ENCODE measurements around the gene GPR22.

The GPR22 gene

GRCh38 chr7:107474104-107474521 is 4.3 kb downstream of the GPR22 start:
- no peaks in the 10 kb centered on the region for H3K36me3 ChIP-seq (replicated peaks; ENCODE audit: low read depth, low read length)
- no peak overlapping the region for H3K27ac ChIP-seq (ENCODE audit: low read length)
- TF ChIP-seq EZH2phosphoT487 (IDR thresholded peaks at IDR 0.05; ENCODE audit: low read depth): no peak
- no peak for TF ChIP-seq CTCF (IDR thresholded peaks at IDR 0.05; ENCODE audit: low read depth, low read length)
- no peak overlapping the region for H3K9ac ChIP-seq (ENCODE audit: low read length)
- no peak overlapping the region for H3K4me2 ChIP-seq (ENCODE audit: low read length)
- H3K4me3 ChIP-seq (ENCODE audit: low read length): no peak overlapping the region
- H2AFZ ChIP-seq (ENCODE audit: low read depth, low read length): no peak overlapping the region
- no peaks in the 10 kb centered on the region; the same call in 1 of the 2 replicates for H3K4me1 ChIP-seq (ENCODE audit: low read length)
- H3K79me2 ChIP-seq (ENCODE audit: low read length): no peaks in the 10 kb centered on the region
- no peaks in the 10 kb centered on the region for H3K27me3 ChIP-seq (ENCODE audit: low read depth, low read length)
- H4K20me1 ChIP-seq (ENCODE audit: insufficient read depth, low read length): no peaks in the 10 kb centered on the region; the same call in 1 of the 2 replicates
- no peaks in the 10 kb centered on the region for H3K9me3 ChIP-seq (ENCODE audit: insufficient read depth, low read length)

GRCh38 chr7:107479303-107479702 is 9.4 kb downstream of the GPR22 start:
- no peak for TF ChIP-seq EZH2phosphoT487 (IDR thresholded peaks at IDR 0.05; ENCODE audit: low read depth)
- TF ChIP-seq CTCF (IDR thresholded peaks at IDR 0.05; ENCODE audit: low read depth, low read length): no peak
- H3K79me2 ChIP-seq (ENCODE audit: low read length): no peaks in the 10 kb centered on the region
- H3K4me2 ChIP-seq (ENCODE audit: low read length): no peak overlapping the region
- no peak overlapping the region for H3K4me3 ChIP-seq (ENCODE audit: low read length)
- H3K4me1 ChIP-seq (ENCODE audit: low read length): no peaks in the 10 kb centered on the region
- H3K27ac ChIP-seq (ENCODE audit: low read length): no peak overlapping the region
- no peaks in the 10 kb centered on the region for H3K36me3 ChIP-seq (replicated peaks; ENCODE audit: low read depth, low read length)
- H4K20me1 ChIP-seq (ENCODE audit: insufficient read depth, low read length): no peaks in the 10 kb centered on the region
- H3K9ac ChIP-seq (ENCODE audit: low read length): no peak overlapping the region
- no peak overlapping the region for H2AFZ ChIP-seq (ENCODE audit: low read depth, low read length)
- H3K9me3 ChIP-seq (ENCODE audit: insufficient read depth, low read length): no peaks in the 10 kb centered on the region
- H3K27me3 ChIP-seq (ENCODE audit: low read depth, low read length): no peaks in the 10 kb centered on the region

GRCh38 chr7:107480932-107481331 is 11.1 kb downstream of the GPR22 start:
- Histone ChIP-seq H3K4me1 (ENCODE audit: low read length) (peaks cover 2% of the 10 kb centered on the region; the same call in 1 of the 2 replicates), H4K20me1 (ENCODE audit: insufficient read depth, low read length) (no peaks in the 10 kb centered on the region), H3K9me3 (ENCODE audit: insufficient read depth, low read length) (no peaks in the 10 kb centered on the region), H3K79me2 (ENCODE audit: low read length) (no peaks in the 10 kb centered on the region), H2AFZ (ENCODE audit: low read depth, low read length) (no peak overlapping the region), H3K27ac (ENCODE audit: low read length) (no peak overlapping the region), H3K4me2 (ENCODE audit: low read length) (no peak overlapping the region), H3K27me3 (ENCODE audit: low read depth, low read length) (no peaks in the 10 kb centered on the region), H3K4me3 (ENCODE audit: low read length) (no peak overlapping the region), H3K9ac (ENCODE audit: low read length) (no peak overlapping the region), H3K36me3 (replicated peaks; ENCODE audit: low read depth, low read length) (no peaks in the 10 kb centered on the region)
- TF ChIP-seq EZH2phosphoT487 (IDR thresholded peaks at IDR 0.05; ENCODE audit: low read depth): no peak

- Histone ChIP-seq H3K27me3 (ENCODE audit: low read depth, low read length) (no peaks in the 10 kb centered on the region), H3K27ac (ENCODE audit: low read length) (no peak overlapping the region), H3K79me2 (ENCODE audit: low read length) (no peaks in the 10 kb centered on the region), H3K9me3 (ENCODE audit: insufficient read depth, low read length) (no peaks in the 10 kb centered on the region), H3K9ac (ENCODE audit: low read length) (no peak overlapping the region), H3K36me3 (replicated peaks; ENCODE audit: low read depth, low read length) (no peaks in the 10 kb centered on the region), H2AFZ (ENCODE audit: low read depth, low read length) (no peak overlapping the region), H3K4me1 (ENCODE audit: low read length) (peaks cover 5% of the 10 kb centered on the region; the same call in 1 of the 2 replicates), H4K20me1 (ENCODE audit: insufficient read depth, low read length) (no peaks in the 10 kb centered on the region), H3K4me2 (ENCODE audit: low read length) (no peak overlapping the region), H3K4me3 (ENCODE audit: low read length) (no peak overlapping the region)
- TF ChIP-seq EZH2phosphoT487 (IDR thresholded peaks at IDR 0.05; ENCODE audit: low read depth) (no peak), CTCF (IDR thresholded peaks at IDR 0.05; ENCODE audit: low read depth, low read length) (no peak)
These were observed 12.7 kb downstream of the GPR22 start for GRCh38 chr7:107482571-107482970.

Data from OCI-LY3 (cell line).